GM12878 (cell line): ENCODE measurements around the gene PON1. TPM values are rescaled to one million over a fixed set of nuclear protein-coding genes. Genes with fewer than 3 reads are reported as not detected.

Experiments
- ATAC-seq: fragments of 200-7000 bp; cut with Tn5 transposase; 3 replicates; pipeline ENCODE4 v1.9.1; 2020; ENCODE audit warnings: mild to moderate bottlenecking, moderate library complexity
- BruUV-seq: library from RNA; stranded (reverse); fragments of 400-500 nt; replicated peaks from 2 replicates; lab custom pipeline; 2021; lab: Mats Ljungman, UMichigan
- CTCF ChIA-PET: fragments of 300-600 bp; sonication (Branson Sonifier 250); formaldehyde crosslinking; extraction: SDS; loops from one replicate; lab custom pipeline; 2021; ENCODE audit warnings: inconsistent platforms; lab: Yijun Ruan, JAX
- POLR2A ChIA-PET: fragments of 350-600 bp; formaldehyde crosslinking; extraction: SDS; loops from one replicate; lab custom pipeline; 2021; ENCODE audit warnings: inconsistent platforms; lab: Charles Lee
- RAD21 ChIA-PET: fragments of 300-600 bp; sonication (Branson Sonifier 250); formaldehyde crosslinking; loops from one replicate; lab custom pipeline; 2023; ENCODE audit warnings: antibody characterized with exemption; ENCODE audit not compliant: unreplicated experiment; lab: Charles Lee
- SMC1A ChIA-PET: fragments of 300-600 bp; sonication (Branson Sonifier 250); formaldehyde crosslinking; loops from one replicate; lab custom pipeline; 2023; ENCODE audit not compliant: unreplicated experiment, uncharacterized antibody; lab: Charles Lee
- DNase-seq: peaks from one replicate; pipeline ENCODE4 v3.0.0-alpha.2; 2011; ENCODE audit warnings: low read depth, low spot score
- FAIRE-seq: peaks from 3 replicates; lab custom pipeline; 2011; peaks lifted over from hg19 to GRCh38; lab: Jason Lieb, UNC
- H2AFZ ChIP-seq: 2 replicates; pipeline ENCODE4 v1.6.0; 2011; ENCODE audit warnings: low read depth, low read length, control low read depth; ENCODE audit not compliant: control insufficient read depth
- H3K27ac ChIP-seq: 2 replicates; pipeline ENCODE4 v1.5.1; 2011; ENCODE audit warnings: control low read depth; ENCODE audit not compliant: control insufficient read depth, insufficient read depth
- H3K27me3 ChIP-seq, 2 experiments: replicated peaks in 1 of 2; 2 replicates each; pipeline versions ENCODE4 v1.6.0 to v1.6.1; 2011; ENCODE audit warnings: low read length in 1 of 2; ENCODE audit not compliant: control insufficient read depth in 2 of 2, insufficient read depth in 2 of 2
- H3K36me3 ChIP-seq, 2 experiments: 2 replicates each; pipeline ENCODE4 v1.5.1; 2011; ENCODE audit warnings: low read length in 1 of 2; ENCODE audit not compliant: control insufficient read depth in 2 of 2, insufficient read depth in 2 of 2
- H3K4me1 ChIP-seq: 2 replicates; pipeline ENCODE4 v1.6.1; 2011; ENCODE audit warnings: mild to moderate bottlenecking, low read length, moderate library complexity, mixed read lengths; ENCODE audit not compliant: control insufficient read depth, insufficient read depth
- H3K4me2 ChIP-seq: 2 replicates; pipeline ENCODE4 v1.6.0; 2011; ENCODE audit warnings: control low read depth; ENCODE audit not compliant: control insufficient read depth, insufficient read depth
- H3K4me3 ChIP-seq: fragments of 200-600 bp; sonication (generic); 2 replicates; pipeline ENCODE4 v1.5.1; 2016
- H3K79me2 ChIP-seq: 2 replicates; pipeline ENCODE4 v1.6.0; 2011; ENCODE audit warnings: low read length; ENCODE audit not compliant: control insufficient read depth, insufficient read depth
- H3K9ac ChIP-seq: 2 replicates; pipeline ENCODE4 v1.8.0; 2011; ENCODE audit warnings: low read length, control low read depth, mixed read lengths; ENCODE audit not compliant: control insufficient read depth, insufficient read depth
- H3K9me3 ChIP-seq: replicated peaks from 3 replicates; pipeline ENCODE4 v1.5.1; 2011; ENCODE audit warnings: mild to moderate bottlenecking, low read length; ENCODE audit not compliant: control insufficient read depth, insufficient read depth
- H4K20me1 ChIP-seq: 2 replicates; pipeline ENCODE4 v1.6.0; 2011; ENCODE audit not compliant: control insufficient read depth, insufficient read depth
- ASH2L ChIP-seq: fragments of 300-600, 200-600 bp; sonication (generic); IDR thresholded peaks from 2 replicates; pipeline ENCODE4 v1.6.1; 2017; ENCODE audit warnings: low read depth, mild to moderate bottlenecking, borderline replicate concordance
- ATF7 ChIP-seq: fragments of 450-650 bp; IDR thresholded peaks from 2 replicates; pipeline ENCODE4 v1.6.1; 2016; ENCODE audit warnings: low read depth, mild to moderate bottlenecking
- GATAD2B ChIP-seq: fragments of 450-650 bp; conservative IDR thresholded peaks from 2 replicates; pipeline ENCODE4 v1.6.1; 2017; ENCODE audit warnings: low read depth, mild to moderate bottlenecking, moderate library complexity
- MTA3 ChIP-seq: IDR thresholded peaks from 2 replicates; pipeline ENCODE4 v1.6.1; 2012; ENCODE audit warnings: low read length, inconsistent platforms, borderline replicate concordance
- NFIC ChIP-seq: IDR thresholded peaks from 2 replicates; pipeline ENCODE4 v1.6.1; 2012; ENCODE audit warnings: low read depth, mild to moderate bottlenecking, inconsistent platforms, low read length, moderate library complexity
- NFYB ChIP-seq: IDR thresholded peaks from 2 replicates; pipeline ENCODE4 v1.6.1; 2011; ENCODE audit warnings: low read depth, mild to moderate bottlenecking, low read length, improper control_type of control experiment, moderate library complexity; ENCODE audit not compliant: insufficient read depth
- POLR2A ChIP-seq: IDR thresholded peaks from 2 replicates; pipeline ENCODE4 v1.6.1; 2011; ENCODE audit warnings: low read depth, mild to moderate bottlenecking, low read length
- SIX5 ChIP-seq: IDR thresholded peaks from 2 replicates; pipeline ENCODE4 v1.6.1; 2011; ENCODE audit warnings: mild to moderate bottlenecking, low read depth, low read length, moderate library complexity; ENCODE audit not compliant: severe bottlenecking
- SMC3 ChIP-seq: IDR thresholded peaks from 2 replicates; pipeline ENCODE4 v1.6.1; 2011; ENCODE audit warnings: low read length, improper control_type of control experiment, borderline replicate concordance
- SUZ12 ChIP-seq: fragments of 200-600 bp; sonication (generic); IDR thresholded peaks from one replicate; pipeline ENCODE4 v1.6.1; 2018; ENCODE audit warnings: antibody characterized with exemption, mild to moderate bottlenecking; ENCODE audit not compliant: unreplicated experiment
- YY1 ChIP-seq: IDR thresholded peaks from 2 replicates; pipeline ENCODE4 v1.6.1; 2011; ENCODE audit warnings: low read depth, mild to moderate bottlenecking, low read length
- ZZZ3 ChIP-seq: IDR thresholded peaks from 2 replicates; pipeline ENCODE4 v1.6.1; 2011; ENCODE audit warnings: low read depth; ENCODE audit not compliant: control insufficient read depth, insufficient read length
- WGBS: methylation state at CpG from one replicate; pipeline ENCODE4 v1.1.6; 2016; ENCODE audit warnings: low lambda C conversion rate; ENCODE audit not compliant: insufficient replicate concordance, insufficient coverage; ENCODE audit errors: missing lambda C conversion rate; 5-methylcytosine and 5-hydroxymethylcytosine counted together
- in situ Hi-C: fragments of 300-500 bp; cut with MboI; formaldehyde crosslinking; loops from 9 replicates; pipeline ENCODE4 v1.14.3; 2018; ENCODE audit warnings: mixed read lengths
- intact Hi-C: fragments of 100-400 bp; cut with micrococcal nuclease; formaldehyde crosslinking; loops from one replicate; pipeline ENCODE4 v1.14.2; 2022; ENCODE audit not compliant: unreplicated experiment
- polyA plus RNA-seq, 11 experiments: library from polyadenylated mRNA; depleted of rRNA in 4 of 11; unstranded in 6 of 11; stranded (reverse) in 5 of 11; fragments of >200 nt; fragmentation: Nextera tagmentation in 4 of 11; fragmentation: Illumina TruSeq in 1 of 11; extraction: Ambion mirVana in 4 of 11; extraction: Trizol in 1 of 11; gene quantifications; 1 replicate in 1 of 11; 2 replicates in 10 of 11; pipeline versions ENCODE4 v1.2.1 to v1.2.3, GENCODE V29; 2011 to 2016; ENCODE audit warnings: inconsistent platforms in 2 of 11, missing spikeins in 2 of 11, low read depth in 1 of 11
- total RNA-seq, 4 experiments: library from RNA; depleted of rRNA in 3 of 4; stranded (reverse); fragments of >200 nt in 3 of 4; fragmentation: Illumina TruSeq in 1 of 4; extraction: Trizol in 1 of 4; gene quantifications; 2 replicates each; pipeline versions ENCODE4 v1.2.1 to v1.2.3, GENCODE V29; 2013 to 2021
- TF ChIP-seq, protein P1 (sequence below): IDR thresholded peaks from 2 replicates; pipeline ENCODE4 v1.6.1; 2012; ENCODE audit warnings: low read depth, low read length, improper control_type of control experiment
- TF ChIP-seq, protein P2 (sequence below): IDR thresholded peaks from 2 replicates; pipeline ENCODE4 v1.6.1; 2012; ENCODE audit warnings: low read depth, low read length, improper control_type of control experiment
- TF ChIP-seq, protein P3 (sequence below): IDR thresholded peaks from 2 replicates; pipeline ENCODE4 v1.6.1; 2012; ENCODE audit warnings: low read depth, low read length, improper control_type of control experiment

The PON1 gene
- total and polyA plus RNA-seq, 10 of the 15 experiments (the other 5 are each of a cell fraction or from before 2014, with no cell fraction given) = 0.10 to 0.26 (median 0.23) TPM; not detected in 4

DNA sequence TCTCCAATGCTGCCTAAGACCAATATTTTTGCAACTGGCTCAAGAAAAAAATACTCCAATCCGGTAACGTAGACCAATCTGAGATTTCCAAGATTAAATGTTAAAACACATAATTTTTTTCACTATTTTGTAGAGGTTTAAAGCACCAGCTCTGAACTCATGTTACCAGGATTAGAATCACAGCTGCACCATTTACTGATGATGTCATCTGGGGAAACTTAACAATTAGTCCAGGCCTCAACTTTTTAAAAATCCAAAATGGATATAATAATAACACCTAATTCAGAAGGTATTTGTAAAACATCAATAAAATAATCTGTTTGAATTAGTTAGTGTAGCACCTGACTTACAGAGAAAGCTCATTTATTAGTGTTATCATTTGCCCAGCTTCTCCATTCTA is 14.4 kb downstream of the PON1 start:
- SMC1A ChIA-PET = interaction anchor here (0.9 to 2.4 kb wide), 4 partner anchors 13 to 100 kb away, joined by 3 to 5 read pairs (median 4); no protein-coding TSS in a partner anchor
- no peaks in the 10 kb centered on the region for H4K20me1 ChIP-seq
- H3K4me2 ChIP-seq = no peak overlapping the region
- TF ChIP-seq POLR2A = no peak
- peak; percentile 36; the same call in 1 of the 2 replicates for TF ChIP-seq ATF7
- FAIRE-seq (peak; percentile 56), ATAC-seq (no peak), DNase-seq (no peak)
- CTCF ChIA-PET = interaction anchor here (0.8 to 2.4 kb wide), 3 partner anchors 22 to 167 kb away, joined by 3 to 6 read pairs (median 3); no protein-coding TSS in a partner anchor
- BruUV-seq = no TSS peak
- no peaks in the 10 kb centered on the region for H3K36me3 ChIP-seq
- POLR2A ChIA-PET = no interaction called here
- H3K27me3 ChIP-seq = no peaks in the 10 kb centered on the region; a peak in 1 of 4 replicates
- no peaks in the 10 kb centered on the region for H3K4me1 ChIP-seq
- H3K79me2 ChIP-seq = no peaks in the 10 kb centered on the region
- RAD21 ChIA-PET = interaction anchor here (1.5 to 1.8 kb wide), 2 partner anchors 9 to 167 kb away, joined by 3 to 4 read pairs; no protein-coding TSS in a partner anchor
- no peak overlapping the region for H3K9ac ChIP-seq
- no peak overlapping the region for H2AFZ ChIP-seq
- H3K4me3 ChIP-seq = no peak overlapping the region
- H3K27ac ChIP-seq = no peak overlapping the region
- intact Hi-C loops = no loop called here
- in situ Hi-C loops = no loop called here
- 0% methylated on average over 2 of the region's 2 CpGs for WGBS
- H3K9me3 ChIP-seq = no peaks in the 10 kb centered on the region

DNA sequence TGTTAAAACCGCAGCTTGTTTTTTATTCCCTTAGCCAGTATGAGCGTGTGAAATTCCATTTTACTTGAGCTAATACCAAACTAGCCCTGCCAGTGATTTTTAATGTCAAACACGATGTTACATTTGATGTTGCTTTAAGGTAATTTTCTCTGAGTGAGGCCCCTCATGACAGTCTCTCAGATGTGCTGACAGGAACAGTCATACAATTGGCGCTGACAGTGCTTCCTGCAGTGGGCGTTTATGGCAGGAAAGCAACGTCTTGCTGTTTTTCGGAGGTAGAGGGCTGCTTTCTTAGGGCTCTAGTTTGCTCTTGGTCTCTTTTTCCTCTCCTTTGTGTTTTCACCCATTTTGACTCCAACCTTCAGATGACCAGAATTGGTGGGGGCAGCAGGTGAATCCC is 19.3 kb downstream of the PON1 start:
- POLR2A ChIA-PET = no interaction called here
- Histone ChIP-seq H3K9ac (no peak overlapping the region), H2AFZ (no peak overlapping the region), H3K4me2 (no peak overlapping the region), H3K27ac (no peak overlapping the region), H3K4me1 (no peaks in the 10 kb centered on the region), H3K79me2 (no peaks in the 10 kb centered on the region), H3K36me3 (no peaks in the 10 kb centered on the region), H4K20me1 (no peaks in the 10 kb centered on the region), H3K27me3 (no peaks in the 10 kb centered on the region; a peak in 1 of 4 replicates), H3K9me3 (no peaks in the 10 kb centered on the region), H3K4me3 (no peak overlapping the region)
- 43% methylated on average over 7 of the region's 7 CpGs for WGBS
- BruUV-seq = no TSS peak
- DNase-seq (no peak), FAIRE-seq (no peak), ATAC-seq (no peak)
- intact Hi-C loops = no loop called here
- CTCF ChIA-PET = no interaction called here
- RAD21 ChIA-PET = no interaction called here
- in situ Hi-C loops = no loop called here
- SMC1A ChIA-PET = interaction anchor here (0.6 kb wide), 1 partner anchor 16 kb away, joined by 3 read pairs; no protein-coding TSS in a partner anchor
- TF ChIP-seq SUZ12 (no peak), GATAD2B (no peak), SIX5 (no peak), MTA3 (no peak), ZZZ3 (no peak), NFIC (no peak), SMC3 (no peak), ASH2L (no peak), YY1 (no peak), NFYB (no peak)
- TF ChIP-seq, protein P1, sequence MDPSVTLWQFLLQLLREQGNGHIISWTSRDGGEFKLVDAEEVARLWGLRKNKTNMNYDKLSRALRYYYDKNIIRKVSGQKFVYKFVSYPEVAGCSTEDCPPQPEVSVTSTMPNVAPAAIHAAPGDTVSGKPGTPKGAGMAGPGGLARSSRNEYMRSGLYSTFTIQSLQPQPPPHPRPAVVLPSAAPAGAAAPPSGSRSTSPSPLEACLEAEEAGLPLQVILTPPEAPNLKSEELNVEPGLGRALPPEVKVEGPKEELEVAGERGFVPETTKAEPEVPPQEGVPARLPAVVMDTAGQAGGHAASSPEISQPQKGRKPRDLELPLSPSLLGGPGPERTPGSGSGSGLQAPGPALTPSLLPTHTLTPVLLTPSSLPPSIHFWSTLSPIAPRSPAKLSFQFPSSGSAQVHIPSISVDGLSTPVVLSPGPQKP = no peak
- TF ChIP-seq, protein P2, sequence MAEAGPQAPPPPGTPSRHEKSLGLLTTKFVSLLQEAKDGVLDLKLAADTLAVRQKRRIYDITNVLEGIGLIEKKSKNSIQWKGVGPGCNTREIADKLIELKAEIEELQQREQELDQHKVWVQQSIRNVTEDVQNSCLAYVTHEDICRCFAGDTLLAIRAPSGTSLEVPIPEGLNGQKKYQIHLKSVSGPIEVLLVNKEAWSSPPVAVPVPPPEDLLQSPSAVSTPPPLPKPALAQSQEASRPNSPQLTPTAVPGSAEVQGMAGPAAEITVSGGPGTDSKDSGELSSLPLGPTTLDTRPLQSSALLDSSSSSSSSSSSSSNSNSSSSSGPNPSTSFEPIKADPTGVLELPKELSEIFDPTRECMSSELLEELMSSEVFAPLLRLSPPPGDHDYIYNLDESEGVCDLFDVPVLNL = no peak
- TF ChIP-seq, protein P3, sequence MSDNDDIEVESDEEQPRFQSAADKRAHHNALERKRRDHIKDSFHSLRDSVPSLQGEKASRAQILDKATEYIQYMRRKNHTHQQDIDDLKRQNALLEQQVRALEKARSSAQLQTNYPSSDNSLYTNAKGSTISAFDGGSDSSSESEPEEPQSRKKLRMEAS = no peak
